Astrocyte (in vitro differentiated cells and primary cell): ENCODE results near the gene TCEANC. TPM values are rescaled to one million over a fixed set of nuclear protein-coding genes. Genes with fewer than 3 reads are reported as not detected.
A peak's percentile ranks its signal among the peaks of the same experiment; 100 is the strongest.

Source experiments
- DNase-seq: peaks from one replicate; pipeline ENCODE4 v3.0.0-alpha.2; 2010; ENCODE audit warnings: low read depth
- FAIRE-seq: peaks from 2 replicates; lab custom pipeline; 2011; peaks lifted over from hg19 to GRCh38; lab: Jason Lieb, UNC
- H2AFZ ChIP-seq: 2 replicates; pipeline ENCODE4 v1.6.0; 2012; ENCODE audit warnings: low read depth, low read length, inconsistent platforms
- H3K27ac ChIP-seq: 2 replicates; pipeline ENCODE4 v1.5.1; 2011; ENCODE audit warnings: low read depth, low read length, inconsistent platforms
- H3K27me3 ChIP-seq: 2 replicates; pipeline ENCODE4 v1.6.0; 2011; ENCODE audit warnings: low read length, inconsistent platforms; ENCODE audit not compliant: insufficient read depth
- H3K36me3 ChIP-seq: 2 replicates; pipeline ENCODE4 v1.5.1; 2011; ENCODE audit warnings: low read length, inconsistent platforms; ENCODE audit not compliant: insufficient read depth
- H3K4me1 ChIP-seq: 2 replicates; pipeline ENCODE4 v1.5.1; 2011; ENCODE audit warnings: low read length, inconsistent platforms; ENCODE audit not compliant: insufficient read depth
- H3K4me2 ChIP-seq: 2 replicates; pipeline ENCODE4 v1.6.0; 2012; ENCODE audit warnings: low read length, inconsistent platforms
- H3K4me3 ChIP-seq: 2 replicates; pipeline ENCODE4 v1.5.1; 2011; ENCODE audit warnings: low read depth, mild to moderate bottlenecking, low read length, inconsistent platforms; ENCODE audit not compliant: insufficient read depth
- H3K79me2 ChIP-seq: 2 replicates; pipeline ENCODE4 v1.6.0; 2012; ENCODE audit warnings: mild to moderate bottlenecking, low read length, inconsistent platforms; ENCODE audit not compliant: insufficient read depth
- H3K9ac ChIP-seq: 2 replicates; pipeline ENCODE4 v1.6.0; 2012; ENCODE audit warnings: mild to moderate bottlenecking, low read length, inconsistent platforms
- H3K9me3 ChIP-seq: 2 replicates; pipeline ENCODE4 v1.5.1; 2012; ENCODE audit warnings: low read depth, mild to moderate bottlenecking, low read length, inconsistent platforms; ENCODE audit not compliant: insufficient read depth
- H4K20me1 ChIP-seq: 2 replicates; pipeline ENCODE4 v1.6.0; 2012; ENCODE audit warnings: low read length, inconsistent platforms; ENCODE audit not compliant: insufficient read depth
- H3K27ac Mint-ChIP-seq: one replicate; pipeline ENCODE4 v1.8.0; 2021; ENCODE audit warnings: mild to moderate bottlenecking, mixed read lengths; ENCODE audit not compliant: unreplicated experiment
- H3K27me3 Mint-ChIP-seq: one replicate; pipeline ENCODE4 v1.8.0; 2021; ENCODE audit warnings: low read depth, mixed read lengths; ENCODE audit not compliant: unreplicated experiment
- H3K36me3 Mint-ChIP-seq: one replicate; pipeline ENCODE4 v1.8.0; 2021; ENCODE audit warnings: low read depth, mixed read lengths; ENCODE audit not compliant: unreplicated experiment
- H3K4me1 Mint-ChIP-seq: one replicate; pipeline ENCODE4 v1.8.0; 2021; ENCODE audit warnings: low read depth, mixed read lengths; ENCODE audit not compliant: unreplicated experiment
- H3K4me3 Mint-ChIP-seq: one replicate; pipeline ENCODE4 v1.8.0; 2021; ENCODE audit warnings: mild to moderate bottlenecking, moderate library complexity, mixed read lengths; ENCODE audit not compliant: unreplicated experiment
- H3K9me3 Mint-ChIP-seq: one replicate; pipeline ENCODE4 v1.8.0; 2021; ENCODE audit warnings: mild to moderate bottlenecking, mixed read lengths; ENCODE audit not compliant: unreplicated experiment
- EZH2 ChIP-seq: IDR thresholded peaks from 2 replicates; pipeline ENCODE4 v1.6.1; 2012; ENCODE audit warnings: mild to moderate bottlenecking, low read length, inconsistent platforms; ENCODE audit not compliant: insufficient read depth
- total RNA-seq: library from RNA; stranded (reverse); gene quantifications from 2 replicates; pipeline ENCODE4 v1.2.1, GENCODE V29; 2021
- TF ChIP-seq, protein P1 (sequence below): IDR thresholded peaks from 2 replicates; pipeline ENCODE4 v1.5.1; 2011; ENCODE audit warnings: low read depth, mild to moderate bottlenecking, inconsistent platforms, low read length, moderate library complexity; ENCODE audit not compliant: insufficient read depth

The TCEANC gene
- total RNA-seq, 1 donor from 2014 or later: 1.0 TPM

DNA sequence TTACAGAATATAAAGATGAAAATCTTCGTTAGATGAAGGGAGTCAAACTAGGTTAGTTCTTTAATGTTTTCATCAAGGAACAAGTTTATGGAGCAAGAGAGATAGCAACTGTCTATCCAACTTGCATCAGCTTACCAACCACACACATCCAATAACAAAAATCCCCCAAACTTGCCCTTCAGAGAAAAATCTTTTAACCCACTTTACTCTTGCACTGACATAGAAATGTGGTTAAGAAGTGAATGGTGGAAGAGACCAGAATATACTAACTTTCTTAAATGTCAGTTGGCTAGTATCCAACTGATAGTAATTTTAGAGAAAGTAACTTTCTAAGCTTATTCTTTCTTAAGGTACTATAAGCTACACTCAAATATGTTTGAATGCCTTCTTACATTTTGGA lies 34.3 kb downstream of the TCEANC start:
- no peak overlapping the region for H2AFZ ChIP-seq
- H3K27ac ChIP-seq: no peak overlapping the region
- Mint-ChIP-seq H3K4me3 (no peak overlapping the region), H3K27me3 (no peaks in the 10 kb centered on the region), H3K27ac (no peak overlapping the region), H3K36me3 (no peaks in the 10 kb centered on the region), H3K4me1 (peaks cover 19% of the 10 kb centered on the region), H3K9me3 (no peaks in the 10 kb centered on the region)
- peak; percentile 98 for FAIRE-seq
- no peak overlapping the region for H3K4me2 ChIP-seq
- no peaks in the 10 kb centered on the region for H3K27me3 ChIP-seq
- H3K9me3 ChIP-seq: no peaks in the 10 kb centered on the region
- peaks cover under 1% of the 10 kb centered on the region for H4K20me1 ChIP-seq
- H3K4me1 ChIP-seq: peaks cover 2% of the 10 kb centered on the region
- H3K79me2 ChIP-seq: peaks cover 30% of the 10 kb centered on the region
- no peak overlapping the region for H3K4me3 ChIP-seq
- DNase-seq: no peak
- no peaks in the 10 kb centered on the region for H3K36me3 ChIP-seq
- TF ChIP-seq, protein P1, sequence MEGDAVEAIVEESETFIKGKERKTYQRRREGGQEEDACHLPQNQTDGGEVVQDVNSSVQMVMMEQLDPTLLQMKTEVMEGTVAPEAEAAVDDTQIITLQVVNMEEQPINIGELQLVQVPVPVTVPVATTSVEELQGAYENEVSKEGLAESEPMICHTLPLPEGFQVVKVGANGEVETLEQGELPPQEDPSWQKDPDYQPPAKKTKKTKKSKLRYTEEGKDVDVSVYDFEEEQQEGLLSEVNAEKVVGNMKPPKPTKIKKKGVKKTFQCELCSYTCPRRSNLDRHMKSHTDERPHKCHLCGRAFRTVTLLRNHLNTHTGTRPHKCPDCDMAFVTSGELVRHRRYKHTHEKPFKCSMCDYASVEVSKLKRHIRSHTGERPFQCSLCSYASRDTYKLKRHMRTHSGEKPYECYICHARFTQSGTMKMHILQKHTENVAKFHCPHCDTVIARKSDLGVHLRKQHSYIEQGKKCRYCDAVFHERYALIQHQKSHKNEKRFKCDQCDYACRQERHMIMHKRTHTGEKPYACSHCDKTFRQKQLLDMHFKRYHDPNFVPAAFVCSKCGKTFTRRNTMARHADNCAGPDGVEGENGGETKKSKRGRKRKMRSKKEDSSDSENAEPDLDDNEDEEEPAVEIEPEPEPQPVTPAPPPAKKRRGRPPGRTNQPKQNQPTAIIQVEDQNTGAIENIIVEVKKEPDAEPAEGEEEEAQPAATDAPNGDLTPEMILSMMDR: no peak
- TF ChIP-seq EZH2: no peak
- H3K9ac ChIP-seq: no peak overlapping the region

DNA sequence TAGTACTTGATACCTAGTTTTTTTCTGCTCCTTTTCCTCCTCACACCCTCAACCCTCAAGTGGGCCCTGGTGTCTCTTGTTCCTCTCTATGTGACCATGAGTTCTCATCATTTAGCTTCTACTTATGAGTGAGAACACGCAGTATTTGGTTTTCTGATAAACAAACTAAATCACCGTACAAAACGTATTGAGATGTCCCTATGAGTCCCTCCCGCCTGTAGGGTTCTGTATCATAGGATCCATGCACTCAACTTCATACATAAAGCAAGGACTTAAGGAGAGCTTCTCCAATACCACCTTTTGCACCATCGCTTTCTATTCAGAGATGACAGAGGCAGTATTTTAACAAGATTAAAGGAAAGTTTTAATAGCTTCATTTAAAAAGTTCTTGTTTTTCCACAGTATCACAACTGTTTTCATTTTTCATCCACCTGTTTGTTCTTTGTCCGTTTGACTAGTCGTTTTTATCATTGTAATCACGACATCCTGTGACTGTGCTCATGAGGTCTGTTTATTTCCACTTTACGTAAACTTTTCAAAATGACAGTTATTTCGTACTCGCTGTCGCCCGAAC lies 35.5 kb downstream of the TCEANC start:
- H2AFZ ChIP-seq: peak overlapping the region; percentile 75
- peak; percentile 76 for FAIRE-seq
- H3K9ac ChIP-seq: peak overlapping the region; percentile 97

More for the DNA sequence above, 35.5 kb downstream of the TCEANC start:
- Mint-ChIP-seq H3K27me3 (no peaks in the 10 kb centered on the region), H3K36me3 (no peaks in the 10 kb centered on the region), H3K4me3 (peak overlapping the region; percentile 90), H3K4me1 (peaks cover 29% of the 10 kb centered on the region), H3K9me3 (no peaks in the 10 kb centered on the region), H3K27ac (peak overlapping the region; percentile 86)
- H3K4me2 ChIP-seq: peak overlapping the region; percentile 96
- H3K27ac ChIP-seq: peak overlapping the region; percentile 93
- peaks cover 12% of the 10 kb centered on the region for H3K4me1 ChIP-seq
- H3K4me3 ChIP-seq: peak overlapping the region; percentile 94
- H3K36me3 ChIP-seq: no peaks in the 10 kb centered on the region
- no peaks in the 10 kb centered on the region for H3K27me3 ChIP-seq
- H3K9me3 ChIP-seq: no peaks in the 10 kb centered on the region
- H4K20me1 ChIP-seq: peaks cover 12% of the 10 kb centered on the region
- TF ChIP-seq, protein P1: no peak
- H3K79me2 ChIP-seq: peaks cover 42% of the 10 kb centered on the region
- DNase-seq: no peak
